ENCODE data around the gene FHIT.

- TF ChIP-seq CTCF (conservative IDR thresholded peaks at IDR 0.05), result no peak
- TF ChIP-seq EZH2 (IDR thresholded peaks at IDR 0.05; ENCODE audit: low read depth), result no peak
Measured at GRCh38 chr3:60047426-60048200, 1203.6 kb downstream of the FHIT start.

All from PC-9 (cell line).